Karpas-422 (cell line): ENCODE data around the gene SLC22A4. TPM values are rescaled to one million over a fixed set of nuclear protein-coding genes. Genes with fewer than 3 reads are reported as not detected.
A peak's percentile ranks its signal among the peaks of the same experiment; 100 is the strongest.

ENCODE experiments used
- DNase-seq: peaks from one replicate; pipeline ENCODE4 v3.0.0-alpha.2; 2015
- H2AFZ ChIP-seq: fragments of 200-600 bp; sonication (generic); 2 replicates; pipeline ENCODE4 v1.6.1; 2014; ENCODE audit warnings: antibody characterized with exemption, low read length, mixed read lengths
- H3K27ac ChIP-seq: fragments of 200-600 bp; sonication (generic); 2 replicates; pipeline ENCODE4 v1.5.1; 2014; ENCODE audit warnings: mild to moderate bottlenecking, low read length, moderate library complexity
- H3K27me3 ChIP-seq: fragments of 200-600 bp; sonication (generic); 2 replicates; pipeline ENCODE4 v1.6.1; 2014; ENCODE audit warnings: low read length, mixed read lengths
- H3K36me3 ChIP-seq: fragments of 200-600 bp; sonication (generic); 2 replicates; pipeline ENCODE4 v1.6.1; 2014; ENCODE audit warnings: low read length, mixed read lengths; ENCODE audit not compliant: insufficient read depth
- H3K4me1 ChIP-seq: fragments of 200-600 bp; sonication (generic); 2 replicates; pipeline ENCODE4 v1.6.1; 2014; ENCODE audit warnings: mild to moderate bottlenecking, low read length, mixed read lengths
- H3K4me2 ChIP-seq: fragments of 200-600 bp; sonication (generic); 2 replicates; pipeline ENCODE4 v1.6.1; 2014; ENCODE audit warnings: low read length, low read depth, mild to moderate bottlenecking; ENCODE audit not compliant: poor library complexity, severe bottlenecking
- H3K4me3 ChIP-seq: fragments of 200-600 bp; sonication (generic); 2 replicates; pipeline ENCODE4 v1.5.1; 2014; ENCODE audit warnings: mild to moderate bottlenecking, antibody characterized with exemption, low read length, mixed read lengths
- H3K79me2 ChIP-seq: fragments of 200-600 bp; sonication (generic); 2 replicates; pipeline ENCODE4 v1.6.1; 2014; ENCODE audit warnings: mild to moderate bottlenecking, low read length, mixed read lengths
- H3K9ac ChIP-seq: fragments of 200-600 bp; sonication (generic); 2 replicates; pipeline ENCODE4 v1.6.0; 2014; ENCODE audit warnings: low read length
- H3K9me2 ChIP-seq: fragments of 200-600 bp; sonication (generic), shearing (Covaris generic); replicated peaks from 2 replicates; pipeline ENCODE4 v1.6.0; 2014; ENCODE audit warnings: mild to moderate bottlenecking, low read length, moderate library complexity; ENCODE audit not compliant: insufficient read depth
- H3K9me3 ChIP-seq: fragments of 300-700, 200-600 bp; sonication (generic); 2 replicates; pipeline ENCODE4 v1.6.1; 2014; ENCODE audit warnings: low read length, mixed read lengths
- H4K20me1 ChIP-seq: fragments of 200-600 bp; sonication (generic); 2 replicates; pipeline ENCODE4 v1.6.1; 2014; ENCODE audit warnings: mild to moderate bottlenecking, antibody characterized with exemption, low read length, low read depth; ENCODE audit not compliant: insufficient read depth
- total RNA-seq: library from RNA; depleted of rRNA; stranded (reverse); fragments of >200 nt; shearing (Covaris generic); gene quantifications from 2 replicates; pipeline ENCODE4 v1.2.3, GENCODE V29; 2014; ENCODE audit warnings: low replicate concordance

SLC22A4 gene
- total RNA-seq, 1 experiment from 2014 or later: 0.52 TPM

DNA sequence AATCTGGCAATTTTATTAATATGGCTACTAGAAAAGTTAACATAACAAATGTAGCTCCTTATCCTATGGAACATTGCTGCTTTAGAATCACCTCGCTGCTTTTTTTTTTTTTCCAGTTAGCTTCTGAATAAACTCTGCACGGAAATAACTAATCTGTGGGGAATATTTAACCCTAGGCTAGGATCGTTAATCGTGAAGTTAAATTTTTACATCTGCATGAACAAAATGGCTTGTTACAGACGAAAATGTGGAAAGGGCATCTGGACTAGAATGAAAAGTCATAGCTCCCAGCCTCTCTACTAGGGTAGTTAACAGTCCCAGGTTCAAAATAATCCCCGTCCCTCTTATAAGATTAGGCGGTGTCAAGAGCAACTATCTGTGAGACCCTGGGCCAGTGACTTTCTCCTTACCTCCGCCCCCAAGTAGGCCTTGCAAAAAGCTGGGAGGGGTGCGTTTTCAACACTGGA, 74.8 kb downstream of the SLC22A4 start:
- H3K36me3 ChIP-seq: no peaks in the 10 kb centered on the region
- H4K20me1 ChIP-seq: no peaks in the 10 kb centered on the region
- H3K27ac ChIP-seq: no peak overlapping the region
- H2AFZ ChIP-seq: peak overlapping the region; percentile 94
- H3K4me3 ChIP-seq: peak overlapping the region; percentile 63
- H3K9me3 ChIP-seq: no peaks in the 10 kb centered on the region
- DNase-seq: no peak
- H3K27me3 ChIP-seq: no peaks in the 10 kb centered on the region
- H3K9ac ChIP-seq: peak overlapping the region; percentile 63
- no peaks in the 10 kb centered on the region for H3K9me2 ChIP-seq
- H3K79me2 ChIP-seq: no peaks in the 10 kb centered on the region
- H3K4me2 ChIP-seq: peak overlapping the region; percentile 75
- peaks cover 16% of the 10 kb centered on the region for H3K4me1 ChIP-seq

DNA sequence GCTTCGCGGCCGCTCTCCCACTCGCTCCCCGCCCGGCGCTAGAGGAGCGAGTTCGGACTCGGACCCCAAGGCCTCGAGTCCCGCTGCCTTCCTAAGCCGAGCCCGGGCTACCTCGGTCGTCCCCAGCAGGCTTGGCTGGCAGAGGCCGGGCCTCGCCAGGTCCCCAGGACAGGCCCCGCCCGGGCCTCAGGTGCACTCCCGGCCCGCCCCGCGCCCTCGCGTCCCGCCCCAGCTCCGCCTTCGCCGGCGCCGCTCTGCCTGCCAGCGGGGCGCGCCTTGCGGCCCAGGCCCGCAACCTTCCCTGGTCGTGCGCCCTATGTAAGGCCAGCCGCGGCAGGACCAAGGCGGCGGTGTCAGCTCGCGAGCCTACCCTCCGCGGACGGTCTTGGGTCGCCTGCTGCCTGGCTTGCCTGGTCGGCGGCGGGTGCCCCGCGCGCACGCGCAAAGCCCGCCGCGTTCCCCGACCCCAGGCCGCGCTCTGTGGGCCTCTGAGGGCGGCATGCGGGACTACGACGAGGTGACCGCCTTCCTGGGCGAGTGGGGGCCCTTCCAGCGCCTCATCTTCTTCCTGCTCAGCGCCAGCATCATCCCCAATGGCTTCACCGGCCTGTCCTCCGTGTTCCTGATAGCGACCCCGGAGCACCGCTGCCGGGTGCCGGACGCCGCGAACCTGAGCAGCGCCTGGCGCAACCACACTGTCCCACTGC, 75.4 kb downstream of the SLC22A4 start, which contains the start of gene SLC22A5:
Gene SLC22A5, plus strand, starts transcription at position 237 of the 707 bp plus-strand sequence. Its CDS starts 263 bp downstream, at position 500.
- peak; percentile 71 for DNase-seq
- peak within 1 kb of the TSS; percentile 63 for H3K4me3 ChIP-seq

DNA sequence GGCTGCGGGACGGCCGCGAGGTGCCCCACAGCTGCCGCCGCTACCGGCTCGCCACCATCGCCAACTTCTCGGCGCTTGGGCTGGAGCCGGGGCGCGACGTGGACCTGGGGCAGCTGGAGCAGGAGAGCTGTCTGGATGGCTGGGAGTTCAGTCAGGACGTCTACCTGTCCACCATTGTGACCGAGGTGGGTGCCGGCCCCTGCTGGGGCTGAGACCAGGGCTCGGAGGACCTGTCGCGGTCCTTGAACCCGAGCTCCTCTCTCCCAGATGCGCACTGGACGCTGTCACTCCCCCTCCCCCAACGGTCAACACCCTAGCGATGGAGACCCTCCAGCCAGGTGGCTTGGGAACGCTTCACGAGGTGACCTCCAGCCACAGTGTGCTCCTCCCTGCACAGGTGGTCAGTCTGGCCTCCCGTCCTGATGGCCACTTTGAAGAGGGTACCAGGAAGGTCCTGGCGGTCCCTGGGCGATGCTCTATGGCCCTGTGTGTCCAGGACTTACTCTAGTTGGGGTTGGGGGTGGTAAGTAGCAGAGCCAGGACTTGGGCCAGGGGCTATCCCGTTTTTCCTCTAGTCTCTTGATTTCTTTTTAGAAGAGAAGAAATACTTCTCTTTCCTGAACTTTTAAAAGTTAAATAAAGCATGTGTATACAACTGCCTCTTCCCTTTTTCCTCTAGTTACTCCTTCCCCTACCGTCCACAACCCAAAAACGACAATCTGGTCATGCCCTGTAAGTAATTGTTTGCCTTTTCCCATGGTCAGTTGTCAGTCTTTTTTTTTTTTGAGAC, 76.2 kb downstream of the SLC22A4 start:
- Histone ChIP-seq H2AFZ (peak overlapping the region; percentile 94; the same call in 1 of the 2 replicates), H3K27ac (no peak overlapping the region), H3K27me3 (no peaks in the 10 kb centered on the region), H3K36me3 (no peaks in the 10 kb centered on the region), H3K9me2 (no peaks in the 10 kb centered on the region), H3K4me1 (peaks cover 16% of the 10 kb centered on the region), H3K4me3 (peak overlapping the region; percentile 63), H4K20me1 (no peaks in the 10 kb centered on the region), H3K9ac (peak overlapping the region; percentile 63), H3K9me3 (no peaks in the 10 kb centered on the region), H3K79me2 (no peaks in the 10 kb centered on the region), H3K4me2 (peak overlapping the region; percentile 75)
- DNase-seq: no peak

More for the DNA sequence above, 75.4 kb downstream of the SLC22A4 start, which contains the start of gene SLC22A5:
- peak within 1 kb of the TSS; percentile 75 for H3K4me2 ChIP-seq
- no peaks in the 10 kb centered on the region for H3K27me3 ChIP-seq
- peak within 1 kb of the TSS; percentile 63 for H3K9ac ChIP-seq
- H3K9me3 ChIP-seq: no peaks in the 10 kb centered on the region
- H3K36me3 ChIP-seq: no peaks in the 10 kb centered on the region
- peak within 1 kb of the TSS; percentile 94 for H2AFZ ChIP-seq
- H3K9me2 ChIP-seq: no peaks in the 10 kb centered on the region
- no peaks in the 10 kb centered on the region for H3K79me2 ChIP-seq
- no peak within 1 kb of the TSS for H3K27ac ChIP-seq
- peaks cover 16% of the 10 kb centered on the region for H3K4me1 ChIP-seq
- H4K20me1 ChIP-seq: no peaks in the 10 kb centered on the region

DNA sequence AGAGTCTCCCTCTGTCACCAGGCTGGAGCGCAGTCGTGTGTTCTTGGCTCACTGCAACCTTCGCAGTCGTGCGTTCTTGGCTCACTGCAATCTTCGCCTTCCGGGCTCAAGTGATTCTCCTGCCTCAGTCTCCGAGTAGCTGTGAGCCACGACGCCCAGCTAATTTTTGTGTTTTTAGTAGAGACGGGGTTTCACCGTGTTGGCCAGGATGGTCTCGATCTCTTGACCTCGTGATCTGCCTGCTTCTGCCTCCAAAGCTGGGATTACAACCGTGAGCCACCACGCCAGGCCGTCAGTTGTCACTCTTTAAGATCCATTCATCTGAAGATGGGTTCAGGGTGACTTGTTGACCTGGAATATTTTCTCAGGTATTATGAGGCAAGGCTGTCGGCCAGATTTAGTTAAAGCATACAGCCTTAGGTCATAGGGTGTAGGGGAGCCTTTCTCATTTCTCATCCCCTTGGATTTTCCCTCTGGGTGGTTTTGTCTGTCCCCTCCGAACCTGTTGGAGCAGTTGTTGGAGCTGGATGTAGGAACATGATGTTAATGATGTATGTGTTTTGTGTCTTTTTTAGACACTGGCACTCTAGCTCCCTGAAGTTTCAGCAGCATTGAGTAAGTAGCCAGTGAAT, 76.9 kb downstream of the SLC22A4 start:
- Histone ChIP-seq H3K9ac (no peak overlapping the region), H4K20me1 (no peaks in the 10 kb centered on the region), H3K4me2 (no peak overlapping the region), H3K9me2 (no peaks in the 10 kb centered on the region), H3K27ac (no peak overlapping the region), H3K4me3 (no peak overlapping the region), H3K79me2 (no peaks in the 10 kb centered on the region), H3K4me1 (peaks cover 16% of the 10 kb centered on the region), H3K9me3 (no peaks in the 10 kb centered on the region), H3K27me3 (no peaks in the 10 kb centered on the region), H3K36me3 (no peaks in the 10 kb centered on the region), H2AFZ (no peak overlapping the region)
- DNase-seq: no peak

DNA sequence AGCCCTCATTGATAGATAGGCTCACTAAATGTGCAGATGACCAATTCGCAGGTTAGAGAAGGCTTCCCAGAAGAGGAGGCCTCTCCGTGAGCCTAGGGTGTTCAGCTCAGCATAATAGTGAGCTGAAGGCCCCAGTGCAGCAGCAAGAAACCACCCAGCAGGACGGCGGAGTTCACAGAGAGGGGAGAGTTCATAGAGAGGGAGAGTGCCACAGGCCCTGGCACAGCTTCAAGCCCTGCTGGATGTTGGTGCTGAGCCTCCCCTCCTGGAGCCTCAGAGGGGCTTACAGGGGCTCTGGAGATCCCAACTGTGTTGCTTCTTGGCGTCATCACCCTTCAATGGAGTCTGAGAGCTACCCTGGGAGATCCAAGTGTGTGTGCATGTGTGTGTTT, 77.4 kb downstream of the SLC22A4 start:
- Histone ChIP-seq H3K79me2 (no peaks in the 10 kb centered on the region), H3K9me3 (no peaks in the 10 kb centered on the region), H4K20me1 (no peaks in the 10 kb centered on the region), H2AFZ (no peak overlapping the region), H3K36me3 (no peaks in the 10 kb centered on the region), H3K4me2 (no peak overlapping the region), H3K27ac (no peak overlapping the region), H3K27me3 (no peaks in the 10 kb centered on the region), H3K9me2 (no peaks in the 10 kb centered on the region), H3K4me3 (no peak overlapping the region), H3K4me1 (peaks cover 16% of the 10 kb centered on the region), H3K9ac (no peak overlapping the region)
- DNase-seq: no peak

DNA sequence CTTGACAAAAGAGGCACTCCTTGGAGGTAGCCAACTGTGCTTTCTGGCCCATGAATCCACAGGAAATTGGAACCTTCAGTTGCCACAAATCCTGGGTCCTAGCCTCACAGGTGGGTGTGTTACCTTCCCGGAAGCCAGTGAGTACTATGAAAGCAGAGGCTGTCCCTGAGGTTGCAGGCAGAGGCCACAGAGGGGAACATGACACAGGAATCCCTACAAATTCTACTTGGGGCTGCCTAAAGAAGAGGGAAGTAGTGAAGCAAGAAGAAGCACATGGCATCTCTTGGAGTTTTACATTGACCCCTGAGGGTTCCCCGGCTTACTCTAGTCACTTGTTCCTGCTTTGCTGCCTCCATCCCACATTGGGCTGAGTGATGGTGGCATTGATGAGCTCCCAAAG, 77.9 kb downstream of the SLC22A4 start:
- no peak for DNase-seq
- no peak overlapping the region for H3K4me2 ChIP-seq
- H3K4me1 ChIP-seq: peaks cover 16% of the 10 kb centered on the region
- no peaks in the 10 kb centered on the region for H3K79me2 ChIP-seq
- no peak overlapping the region for H2AFZ ChIP-seq
- H3K36me3 ChIP-seq: no peaks in the 10 kb centered on the region
- no peak overlapping the region for H3K27ac ChIP-seq
- H3K27me3 ChIP-seq: no peaks in the 10 kb centered on the region
- H3K9ac ChIP-seq: no peak overlapping the region
- no peaks in the 10 kb centered on the region for H3K9me2 ChIP-seq
- H3K9me3 ChIP-seq: no peaks in the 10 kb centered on the region
- H4K20me1 ChIP-seq: no peaks in the 10 kb centered on the region
- H3K4me3 ChIP-seq: no peak overlapping the region

DNA sequence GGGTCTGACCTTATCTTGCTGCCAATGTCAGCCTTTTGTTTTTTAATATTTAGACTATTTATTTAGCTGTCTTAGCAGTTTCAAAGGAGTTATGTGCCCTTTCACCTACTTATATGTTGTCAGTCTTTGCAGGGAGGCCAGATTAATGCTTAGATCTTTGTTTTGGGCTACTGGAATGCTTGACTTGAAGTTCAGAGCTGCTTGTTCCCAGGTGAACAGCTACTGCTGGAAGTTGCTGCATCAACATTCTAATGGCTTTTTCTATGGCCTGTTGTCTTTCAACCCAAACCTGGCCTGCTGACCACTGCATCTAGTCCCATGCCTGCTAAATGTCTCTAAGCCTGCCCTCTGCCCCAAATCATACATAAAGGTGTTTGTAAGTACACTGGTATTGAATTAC, 78.3 kb downstream of the SLC22A4 start:
- Histone ChIP-seq H4K20me1 (no peaks in the 10 kb centered on the region), H3K79me2 (no peaks in the 10 kb centered on the region), H3K4me1 (peaks cover 16% of the 10 kb centered on the region), H3K9me3 (no peaks in the 10 kb centered on the region), H3K27me3 (no peaks in the 10 kb centered on the region), H3K4me3 (no peak overlapping the region), H3K36me3 (no peaks in the 10 kb centered on the region), H3K27ac (no peak overlapping the region), H2AFZ (no peak overlapping the region), H3K9me2 (no peaks in the 10 kb centered on the region), H3K4me2 (no peak overlapping the region), H3K9ac (no peak overlapping the region)
- DNase-seq: no peak

DNA sequence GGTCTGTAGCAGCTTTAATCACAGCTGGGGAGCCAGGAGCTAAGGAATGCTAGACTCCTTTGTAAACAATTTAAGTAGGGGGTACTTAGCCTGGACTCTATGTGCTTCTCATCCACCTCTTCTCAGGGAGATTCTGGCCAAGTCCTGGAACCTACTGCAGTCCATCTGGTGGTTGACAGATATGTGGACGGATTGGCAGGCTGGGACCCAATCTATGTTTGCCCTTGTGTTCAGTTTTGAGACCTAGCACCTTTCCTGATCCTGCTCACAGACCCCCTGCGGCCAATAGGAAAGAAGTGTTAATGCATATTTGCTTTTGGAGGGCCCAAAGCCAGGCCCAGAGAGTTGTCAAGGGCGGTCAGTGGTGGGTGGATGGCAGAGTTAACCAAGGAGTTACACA, 81.8 kb downstream of the SLC22A4 start:
- Histone ChIP-seq H3K27ac (no peak overlapping the region), H3K4me1 (no peaks in the 10 kb centered on the region), H3K4me3 (no peak overlapping the region), H3K9me2 (no peaks in the 10 kb centered on the region), H3K4me2 (no peak overlapping the region), H3K79me2 (no peaks in the 10 kb centered on the region), H3K9me3 (no peaks in the 10 kb centered on the region), H3K9ac (no peak overlapping the region), H2AFZ (no peak overlapping the region), H3K36me3 (no peaks in the 10 kb centered on the region), H4K20me1 (no peaks in the 10 kb centered on the region), H3K27me3 (no peaks in the 10 kb centered on the region)
- DNase-seq: no peak
